Left renal cortex interstitium (tissue), 4 donors: Measurements from ENCODE around the gene VPS4B. TPM values are rescaled to one million over a fixed set of nuclear protein-coding genes. Genes with fewer than 3 reads are reported as not detected.

Experiments
- DNase-seq, 4 donors: peaks; one replicate each; pipeline ENCODE4 v3.0.0-alpha.2; 2013; ENCODE audit warnings: low read depth in 4 of 4, low spot score in 2 of 4, missing footprints in 1 of 4
- polyA plus RNA-seq, 4 donors: library from polyadenylated mRNA; unstranded; fragments of 120-200 nt; gene quantifications; one replicate each; pipeline ENCODE4 v1.2.1, GENCODE V29; 2013; ENCODE audit not compliant: insufficient read length in 4 of 4

VPS4B gene
- polyA plus RNA-seq, 4 donors = 55.0 to 66.2 (median 59.4) TPM

DNA sequence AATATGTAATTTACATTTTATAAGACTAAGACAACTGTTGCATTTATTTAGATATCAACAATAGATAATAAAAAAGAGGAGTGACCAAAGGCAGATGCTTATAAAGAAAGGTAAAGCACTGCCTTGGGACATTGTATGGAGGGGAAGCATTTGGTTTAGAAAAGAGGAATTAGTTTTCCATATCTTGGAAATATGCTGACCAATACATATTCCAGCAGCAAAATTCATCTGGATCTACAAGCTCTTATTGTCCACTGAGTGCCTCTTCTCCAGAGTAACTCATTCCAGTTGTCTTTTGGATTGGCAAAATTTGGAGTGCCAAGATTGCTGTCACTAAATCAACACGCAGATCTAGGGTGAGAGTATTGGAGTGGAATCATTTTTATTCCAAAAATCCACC, 8.9 kb upstream of the VPS4B start:
- DNase-seq = no peak

DNA sequence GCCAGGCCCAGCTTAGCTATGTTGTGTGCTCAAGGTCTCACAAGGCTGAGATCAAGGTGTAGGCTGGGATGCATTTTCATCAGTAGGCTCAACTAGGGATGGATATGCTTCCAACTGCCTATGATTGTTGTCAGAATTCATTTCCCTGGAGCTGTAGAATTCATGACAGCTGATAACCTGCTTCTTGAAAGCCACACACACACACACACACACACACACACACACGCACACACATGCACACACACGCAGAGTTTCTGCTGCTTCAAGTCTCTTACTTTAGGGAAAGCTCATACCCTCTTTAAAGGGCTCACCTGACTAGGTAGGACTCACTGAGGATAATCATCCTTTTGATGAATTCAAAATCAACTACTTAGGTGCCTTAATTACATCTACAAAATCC, 8.2 kb upstream of the VPS4B start:
- no peak for DNase-seq

DNA sequence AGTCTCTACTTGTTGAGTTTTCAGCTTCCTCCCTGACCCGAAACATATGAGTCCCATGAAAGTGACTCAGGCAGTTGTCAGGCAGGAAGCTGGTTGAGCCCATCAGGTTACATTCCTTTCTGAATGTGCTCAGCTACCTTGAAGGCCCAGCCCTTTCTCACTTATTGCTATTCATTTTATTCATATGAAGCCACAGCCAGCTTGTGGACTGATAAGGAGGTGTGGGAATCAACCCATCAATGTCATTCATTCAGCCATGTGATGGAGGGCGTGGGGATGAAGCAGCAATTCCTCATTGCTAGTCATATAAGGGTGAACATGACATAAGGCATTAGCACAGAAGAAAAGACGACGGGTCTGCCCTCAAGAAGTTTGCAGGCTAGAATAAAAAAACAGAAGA, 5.3 kb upstream of the VPS4B start:
- DNase-seq = no peak

DNA sequence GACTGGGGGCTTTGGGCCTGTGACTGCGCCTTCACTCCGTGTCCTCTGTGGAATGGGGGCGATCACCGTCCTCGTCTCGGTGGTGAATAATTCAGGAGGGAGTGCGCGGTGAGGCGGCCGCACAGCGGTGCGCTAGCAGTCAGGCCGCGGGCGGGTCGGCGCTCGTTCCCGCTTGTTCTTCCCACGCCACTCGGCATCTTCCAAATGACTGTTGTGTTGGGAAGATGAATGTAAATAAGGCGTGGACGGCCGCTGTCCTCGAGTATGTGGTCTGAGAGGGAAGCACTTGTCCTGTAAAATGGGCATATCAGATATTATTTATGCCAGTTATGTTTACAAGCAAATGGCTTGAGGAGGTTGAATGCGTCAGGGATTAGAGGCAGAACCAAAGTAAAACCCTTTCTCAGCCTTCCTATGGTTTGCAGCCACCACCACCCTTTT, 608 bp upstream of the VPS4B start:
- no peak for DNase-seq

- DNase-seq = no peak
Measured at GRCh38 chr18:63421514-63421913, 762 bp downstream of the VPS4B start.

DNA sequence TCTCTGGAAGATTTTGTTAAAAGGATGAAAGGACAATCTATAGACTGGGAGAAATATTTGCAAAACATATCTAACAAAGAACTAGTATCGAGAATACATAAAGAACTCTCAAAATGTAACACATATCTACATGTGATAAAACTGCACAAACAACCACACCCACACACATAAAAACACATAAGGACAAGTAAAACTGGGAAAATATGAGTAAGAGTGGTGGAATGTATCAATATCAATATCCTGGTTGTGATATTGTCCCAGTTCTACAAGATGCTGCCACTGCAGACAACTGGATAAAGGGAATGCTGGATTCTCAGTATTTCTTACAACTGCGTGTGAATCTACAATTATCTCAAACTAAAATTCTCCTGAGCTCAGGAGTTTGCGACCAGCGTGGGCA, 9.3 kb downstream of the VPS4B start:
- DNase-seq = no peak

DNA sequence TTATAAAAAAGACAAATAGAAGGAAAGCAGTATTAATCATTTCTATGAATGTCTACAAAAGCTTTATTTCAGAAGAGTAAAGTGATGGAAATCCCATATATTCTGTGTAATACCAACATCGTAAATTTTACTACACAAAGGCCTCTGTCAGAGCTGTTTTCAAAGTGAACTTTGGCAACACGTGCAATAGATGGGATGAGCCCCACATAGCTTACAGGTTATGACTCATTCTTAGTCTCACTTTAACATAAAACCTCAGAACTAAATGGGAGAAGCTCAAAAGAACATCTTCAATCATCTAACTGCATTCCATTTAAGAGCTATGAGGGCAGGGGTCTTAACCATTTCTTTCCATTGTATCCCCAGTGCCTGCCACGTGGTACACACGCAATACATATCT, 11.5 kb downstream of the VPS4B start:
- DNase-seq = no peak

GRCh38 chr18:63409301-63409700, 13.0 kb downstream of the VPS4B start:
- no peak for DNase-seq

DNA sequence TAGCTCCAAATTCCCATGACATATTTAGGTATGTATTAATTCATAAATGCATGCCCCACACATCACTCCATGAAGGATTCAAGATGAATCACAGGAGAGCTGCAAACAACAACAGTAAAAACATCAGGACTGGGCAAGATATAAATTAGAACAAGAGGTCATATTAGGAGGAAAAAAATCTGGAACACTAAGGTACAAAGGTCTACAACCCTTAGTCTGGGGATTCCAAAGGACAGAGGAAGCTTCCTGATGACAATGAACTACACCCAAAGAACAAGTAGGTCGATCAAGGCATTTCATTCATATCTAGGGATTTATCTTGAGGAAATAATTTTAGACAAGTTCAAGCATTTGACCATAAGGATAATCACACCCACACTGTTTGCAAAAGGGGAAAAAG, 14.5 kb downstream of the VPS4B start:
- no peak for DNase-seq

DNA sequence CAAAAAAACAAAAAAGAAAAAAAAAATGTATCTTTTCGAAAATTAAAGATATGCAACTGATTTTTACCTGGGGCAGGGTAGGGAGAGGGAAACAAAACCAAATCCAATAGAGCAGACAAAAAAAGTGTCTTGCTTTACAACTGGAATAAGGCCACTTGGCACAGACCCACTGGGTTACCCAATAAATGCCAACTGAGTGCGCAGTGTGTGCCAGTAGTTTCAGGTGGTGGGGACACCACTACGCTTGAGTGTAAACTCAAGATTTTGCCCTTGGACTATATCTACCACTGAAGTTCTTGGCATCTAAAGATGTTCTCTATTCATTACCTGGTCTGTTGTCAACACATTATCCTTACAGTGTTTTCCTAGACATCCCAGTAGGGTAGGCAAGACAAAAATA, 16.3 kb downstream of the VPS4B start:
- DNase-seq = no peak

GRCh38 chr18:63402246-63403162, 19.8 kb downstream of the VPS4B start:
- no peak for DNase-seq

GRCh38 chr18:63399300-63399699, 23.0 kb downstream of the VPS4B start:
- no peak for DNase-seq

DNA sequence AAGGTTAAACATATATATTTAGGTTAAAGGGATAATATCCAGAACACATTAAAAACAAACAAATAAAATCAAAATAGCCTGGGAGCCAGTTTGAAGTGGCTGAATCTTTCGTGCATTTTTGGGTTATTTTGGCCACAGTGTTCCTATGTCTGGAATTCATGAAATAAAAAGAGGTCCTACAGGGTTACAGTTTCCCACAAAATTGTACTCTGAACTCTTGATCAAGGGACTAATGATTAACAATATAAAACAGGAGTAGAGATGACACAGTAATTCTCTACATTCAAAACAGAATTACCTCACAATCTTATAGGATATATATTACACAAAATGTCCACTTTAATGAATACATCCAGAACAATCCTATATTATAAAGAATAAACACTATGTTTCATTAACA, 24.9 kb downstream of the VPS4B start:
- DNase-seq = no peak

- no peak for DNase-seq
Measured at GRCh38 chr18:63395503-63395902, 26.8 kb downstream of the VPS4B start.

DNA sequence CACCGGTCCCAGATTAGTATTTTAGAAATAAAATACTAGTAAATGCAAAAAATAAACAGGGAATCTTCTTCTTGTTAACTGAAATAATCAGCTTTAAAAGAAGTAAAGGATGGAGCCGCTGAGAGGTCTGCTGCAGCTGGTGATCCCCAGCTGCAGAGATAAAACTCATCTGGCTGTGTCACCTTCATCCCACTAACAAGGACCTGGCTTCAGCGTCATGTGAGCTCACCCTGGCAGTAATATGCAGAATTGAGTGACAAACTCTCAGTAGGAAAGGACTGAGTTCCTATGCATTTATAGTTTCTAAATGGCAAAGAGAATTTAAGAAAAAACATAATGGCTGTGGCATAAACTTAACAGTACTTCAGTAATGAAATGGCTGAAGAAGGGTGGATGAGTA, 27.3 kb downstream of the VPS4B start:
- DNase-seq = no peak

DNA sequence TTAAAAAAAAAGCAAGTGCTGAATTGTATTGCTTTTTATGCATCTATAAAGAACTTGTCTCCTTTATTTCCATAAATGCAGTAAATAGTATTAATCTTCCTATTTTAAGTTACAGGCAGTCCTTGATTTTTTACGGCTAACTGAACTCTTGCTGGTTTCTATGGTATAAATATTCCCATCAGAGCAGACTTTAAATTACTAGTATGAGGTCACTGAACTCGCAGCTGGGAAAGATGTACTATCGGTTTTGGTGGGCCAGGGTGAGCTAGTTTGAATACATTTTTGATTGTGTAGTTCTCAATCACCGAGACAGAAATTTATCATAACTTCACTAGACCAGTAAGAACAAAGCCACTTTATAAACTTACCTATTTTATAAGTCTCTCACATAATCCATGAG, 34.4 kb downstream of the VPS4B start:
- no peak for DNase-seq

DNA sequence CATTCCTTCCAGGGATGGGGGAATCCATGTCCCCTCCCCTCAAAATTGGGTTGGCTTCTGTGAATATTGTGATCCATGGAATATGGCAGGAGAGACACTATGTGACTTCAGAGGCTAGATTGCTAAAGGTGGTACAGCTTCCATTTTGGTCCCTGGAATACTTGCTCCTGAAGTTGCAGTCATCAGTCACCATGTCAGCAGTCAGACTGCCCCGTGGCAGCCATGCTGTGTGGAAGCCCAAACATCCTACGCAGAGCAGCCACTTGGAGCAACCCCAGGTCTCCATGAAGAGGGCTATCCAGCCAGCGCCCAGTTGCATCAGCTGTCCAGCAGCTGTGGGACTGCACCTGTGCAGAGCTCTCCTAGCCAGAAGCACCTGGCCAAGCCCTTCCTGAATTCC, 39.4 kb downstream of the VPS4B start:
- no peak for DNase-seq

- DNase-seq = no peak
Measured at GRCh38 chr18:63379639-63379962, 42.7 kb downstream of the VPS4B start.

GRCh38 chr18:63378919-63379638, 43.2 kb downstream of the VPS4B start:
- no peak for DNase-seq

- no peak for DNase-seq
Measured at GRCh38 chr18:63377275-63377980, 44.8 kb downstream of the VPS4B start.

- DNase-seq = no peak
Measured at GRCh38 chr18:63376538-63376937, 45.7 kb downstream of the VPS4B start.

- DNase-seq = no peak
Measured at GRCh38 chr18:63374540-63374939, 47.7 kb downstream of the VPS4B start.
